Activated CD8-positive, alpha-beta T cell treated with anti-CD3 and anti-CD28 coated beads for 36 hours (primary cell): ENCODE results near the gene BPIFA3. TPM values are rescaled to one million over a fixed set of nuclear protein-coding genes. Genes with fewer than 3 reads are reported as not detected.

Experiments used
- ATAC-seq: fragments of 200-7000 bp; cut with Tn5 transposase; one replicate; pipeline ENCODE4 v1.10.0; 2021; ENCODE audit warnings: mild to moderate bottlenecking, moderate library complexity
- CTCF ChIA-PET: fragments of 350-600 bp; sonication (Branson Sonifier 250); formaldehyde crosslinking; loops from one replicate; lab custom pipeline; 2021; ENCODE audit warnings: antibody characterized with exemption; lab: Charles Lee
- POLR2A ChIA-PET: fragments of 350-600 bp; sonication (Branson Sonifier 250); formaldehyde crosslinking; loops from one replicate; lab custom pipeline; 2021; ENCODE audit warnings: antibody characterized with exemption; lab: Charles Lee
- DNase-seq: peaks from one replicate; pipeline ENCODE4 v3.0.0-alpha.2; 2020
- H3K27ac Mint-ChIP-seq: one replicate; pipeline ENCODE4 v1.8.0; 2021; ENCODE audit warnings: mild to moderate bottlenecking, mixed read lengths
- H3K27me3 Mint-ChIP-seq: one replicate; pipeline ENCODE4 v1.8.0; 2021; ENCODE audit warnings: mixed read lengths
- H3K36me3 Mint-ChIP-seq: one replicate; pipeline ENCODE4 v1.8.0; 2021; ENCODE audit warnings: low read depth, mixed read lengths
- H3K4me1 Mint-ChIP-seq: one replicate; pipeline ENCODE4 v1.8.0; 2021; ENCODE audit warnings: low read depth, mixed read lengths
- H3K4me3 Mint-ChIP-seq: one replicate; pipeline ENCODE4 v1.8.0; 2021; ENCODE audit warnings: mild to moderate bottlenecking, moderate library complexity, mixed read lengths
- H3K9me3 Mint-ChIP-seq: one replicate; pipeline ENCODE4 v1.8.0; 2021; ENCODE audit warnings: mixed read lengths
- CTCF ChIP-seq: fragments of 200-600 bp; IDR thresholded peaks from one replicate; pipeline ENCODE4 v1.8.0; 2022; ENCODE audit warnings: antibody characterized with exemption, mild to moderate bottlenecking
- intact Hi-C: fragments of 100-400 bp; cut with micrococcal nuclease; formaldehyde crosslinking; loops from one replicate; pipeline ENCODE4 v1.10.0; 2022
- total RNA-seq, 2 experiments: library from RNA; stranded (reverse); gene quantifications; one replicate each; pipeline ENCODE4 v1.2.3, GENCODE V29; 2021

Gene BPIFA3
- total RNA-seq, 2 experiments from 2014 or later, result not detected

GRCh38 chr20:33255005-33255404, 37.9 kb downstream of the BPIFA3 start:
- Mint-ChIP-seq H3K9me3 (no peaks in the 10 kb centered on the region), H3K36me3 (no peaks in the 10 kb centered on the region), H3K27me3 (peaks cover 4% of the 10 kb centered on the region), H3K4me3 (no peak overlapping the region), H3K4me1 (no peaks in the 10 kb centered on the region), H3K27ac (no peak overlapping the region)
- intact Hi-C loops, result no loop called here
- DNase-seq, result no peak
- ChIA-PET POLR2A (no interaction called here), CTCF (no interaction called here)
- no peak for TF ChIP-seq CTCF
- ATAC-seq, result no peak

- no peak for DNase-seq
- H3K4me3 Mint-ChIP-seq, result no peak overlapping the region
- H3K27ac Mint-ChIP-seq, result no peak overlapping the region
- no peaks in the 10 kb centered on the region for H3K36me3 Mint-ChIP-seq
- CTCF ChIA-PET, result no interaction called here
- no peak for ATAC-seq
- intact Hi-C loops, result no loop called here
- TF ChIP-seq CTCF, result no peak
- no peaks in the 10 kb centered on the region for H3K9me3 Mint-ChIP-seq
- H3K4me1 Mint-ChIP-seq, result no peaks in the 10 kb centered on the region
- POLR2A ChIA-PET, result interaction anchor here (0.6 kb wide), 1 partner anchor 149 kb away, joined by 3 read pairs; no protein-coding TSS in a partner anchor
- peaks cover 11% of the 10 kb centered on the region for H3K27me3 Mint-ChIP-seq
These were observed 40.1 kb downstream of the BPIFA3 start for GRCh38 chr20:33257237-33257636.

- DNase-seq (no peak), ATAC-seq (no peak)
- intact Hi-C loops, result no loop called here
- POLR2A ChIA-PET, result interaction anchor here (0.7 kb wide), 1 partner anchor 40 kb away, joined by 5 read pairs; no protein-coding TSS in a partner anchor
- TF ChIP-seq CTCF, result no peak
- no peaks in the 10 kb centered on the region for H3K4me1 Mint-ChIP-seq
- CTCF ChIA-PET, result interaction anchor here (0.8 to 1.6 kb wide), 2 partner anchors 12 to 26 kb away, joined by 3 read pairs; no protein-coding TSS in a partner anchor
- H3K27ac Mint-ChIP-seq, result no peak overlapping the region
- no peaks in the 10 kb centered on the region for H3K9me3 Mint-ChIP-seq
- H3K36me3 Mint-ChIP-seq, result no peaks in the 10 kb centered on the region
- peaks cover 10% of the 10 kb centered on the region for H3K27me3 Mint-ChIP-seq
- H3K4me3 Mint-ChIP-seq, result no peak overlapping the region
These were observed 42.2 kb downstream of the BPIFA3 start for GRCh38 chr20:33259371-33259770.

GRCh38 chr20:33261465-33261864, 44.3 kb downstream of the BPIFA3 start:
- DNase-seq, result no peak
- H3K27me3 Mint-ChIP-seq, result peaks cover 10% of the 10 kb centered on the region
- H3K27ac Mint-ChIP-seq, result no peak overlapping the region
- ChIA-PET CTCF (interaction anchor here (0.7 to 2.8 kb wide), 5 partner anchors 12 to 360 kb away, joined by 3 to 17 read pairs (median 4); no protein-coding TSS in a partner anchor), POLR2A (no interaction called here)
- no peak for TF ChIP-seq CTCF
- no peaks in the 10 kb centered on the region for H3K9me3 Mint-ChIP-seq
- no peak for ATAC-seq
- no peak overlapping the region for H3K4me3 Mint-ChIP-seq
- intact Hi-C loops, result no loop called here
- H3K36me3 Mint-ChIP-seq, result no peaks in the 10 kb centered on the region
- no peaks in the 10 kb centered on the region for H3K4me1 Mint-ChIP-seq

- no peak overlapping the region for H3K4me3 Mint-ChIP-seq
- intact Hi-C loops, result no loop called here
- H3K27me3 Mint-ChIP-seq, result peaks cover 12% of the 10 kb centered on the region
- H3K27ac Mint-ChIP-seq, result no peak overlapping the region
- TF ChIP-seq CTCF, result peak; percentile 26
- H3K36me3 Mint-ChIP-seq, result no peaks in the 10 kb centered on the region
- no peaks in the 10 kb centered on the region for H3K4me1 Mint-ChIP-seq
- DNase-seq (peak; percentile 24), ATAC-seq (peak; percentile 30)
- CTCF ChIA-PET, result interaction anchor here (0.6 to 2.8 kb wide), 12 partner anchors 9 to 60 kb away, joined by 3 to 17 read pairs (median 4); no protein-coding TSS in a partner anchor
- H3K9me3 Mint-ChIP-seq, result no peaks in the 10 kb centered on the region
- POLR2A ChIA-PET, result no interaction called here
These were observed 45.5 kb downstream of the BPIFA3 start for GRCh38 chr20:33262658-33263065.
